ENCODE data around the gene MARK2.

MARK2 gene

GRCh38 chr11:63866211-63866610, 27.3 kb downstream of the MARK2 start:
- TF ChIP-seq POLR2A (IDR thresholded peaks at IDR 0.05; ENCODE audit: low read depth, low read length) (no peak), POLR2AphosphoS5 (IDR thresholded peaks at IDR 0.05; ENCODE audit: low read depth, low read length) (no peak), TAF1 (IDR thresholded peaks at IDR 0.05; ENCODE audit: borderline replicate concordance, low read depth, low read length) (no peak)
- FAIRE-seq (peak; percentile 84), DNase-seq (ENCODE audit: insufficient read length) (peak; percentile 57)

- FAIRE-seq (no peak), DNase-seq (ENCODE audit: insufficient read length) (no peak)
- no peak for TF ChIP-seq POLR2A (IDR thresholded peaks at IDR 0.05; ENCODE audit: low read depth, low read length)
These were observed 28.6 kb downstream of the MARK2 start for GRCh38 chr11:63867511-63867910.

- DNase-seq (ENCODE audit: insufficient read length) (no peak), FAIRE-seq (no peak)
- no peak for TF ChIP-seq POLR2AphosphoS5 (IDR thresholded peaks at IDR 0.05; ENCODE audit: low read depth, low read length)
- TF ChIP-seq TAF1 (IDR thresholded peaks at IDR 0.05; ENCODE audit: borderline replicate concordance, low read depth, low read length), result no peak
- no peak for TF ChIP-seq POLR2A (IDR thresholded peaks at IDR 0.05; ENCODE audit: low read depth, low read length)
These were observed 29.6 kb downstream of the MARK2 start for GRCh38 chr11:63868399-63869064.

- no peak for DNase-seq (ENCODE audit: insufficient read length)
- no peak for FAIRE-seq
- no peak for TF ChIP-seq TAF1 (IDR thresholded peaks at IDR 0.05; ENCODE audit: borderline replicate concordance, low read depth, low read length)
These were observed 30.3 kb downstream of the MARK2 start for GRCh38 chr11:63869171-63869591.

- TF ChIP-seq POLR2A (IDR thresholded peaks at IDR 0.05; ENCODE audit: low read depth, low read length) (no peak), POLR2AphosphoS5 (IDR thresholded peaks at IDR 0.05; ENCODE audit: low read depth, low read length) (no peak), TAF1 (IDR thresholded peaks at IDR 0.05; ENCODE audit: borderline replicate concordance, low read depth, low read length) (no peak)
- DNase-seq (ENCODE audit: insufficient read length) (no peak), FAIRE-seq (peak; percentile 17)
These were observed 30.8 kb downstream of the MARK2 start for GRCh38 chr11:63869683-63870082.

- TF ChIP-seq POLR2AphosphoS5 (IDR thresholded peaks at IDR 0.05; ENCODE audit: low read depth, low read length) (no peak), TAF1 (IDR thresholded peaks at IDR 0.05; ENCODE audit: borderline replicate concordance, low read depth, low read length) (no peak), POLR2A (IDR thresholded peaks at IDR 0.05; ENCODE audit: low read depth, low read length) (no peak)
- DNase-seq (ENCODE audit: insufficient read length) (no peak), FAIRE-seq (peak; percentile 64)
These were observed 31.6 kb downstream of the MARK2 start for GRCh38 chr11:63870351-63871140.

GRCh38 chr11:63871962-63872799, 33.3 kb downstream of the MARK2 start:
- DNase-seq (ENCODE audit: insufficient read length) (peak; percentile 55), FAIRE-seq (peak; percentile 93)
- TF ChIP-seq POLR2A (IDR thresholded peaks at IDR 0.05; ENCODE audit: low read depth, low read length) (peak; percentile 47; the same call in 1 of the 2 replicates), POLR2AphosphoS5 (IDR thresholded peaks at IDR 0.05; ENCODE audit: low read depth, low read length) (no peak), TAF1 (IDR thresholded peaks at IDR 0.05; ENCODE audit: borderline replicate concordance, low read depth, low read length) (no peak)

GRCh38 chr11:63872800-63873197, 33.9 kb downstream of the MARK2 start:
- DNase-seq (ENCODE audit: insufficient read length) (no peak), FAIRE-seq (no peak)
- no peak for TF ChIP-seq TAF1 (IDR thresholded peaks at IDR 0.05; ENCODE audit: borderline replicate concordance, low read depth, low read length)
- TF ChIP-seq POLR2AphosphoS5 (IDR thresholded peaks at IDR 0.05; ENCODE audit: low read depth, low read length), result no peak
- TF ChIP-seq POLR2A (IDR thresholded peaks at IDR 0.05; ENCODE audit: low read depth, low read length), result no peak

GRCh38 chr11:63873311-63873710, 34.4 kb downstream of the MARK2 start:
- DNase-seq (ENCODE audit: insufficient read length), result no peak
- no peak for FAIRE-seq
- TF ChIP-seq POLR2AphosphoS5 (IDR thresholded peaks at IDR 0.05; ENCODE audit: low read depth, low read length), result no peak
- no peak for TF ChIP-seq TAF1 (IDR thresholded peaks at IDR 0.05; ENCODE audit: borderline replicate concordance, low read depth, low read length)
- no peak for TF ChIP-seq POLR2A (IDR thresholded peaks at IDR 0.05; ENCODE audit: low read depth, low read length)

- FAIRE-seq (no peak), DNase-seq (ENCODE audit: insufficient read length) (no peak)
- no peak for TF ChIP-seq POLR2A (IDR thresholded peaks at IDR 0.05; ENCODE audit: low read depth, low read length)
- no peak for TF ChIP-seq POLR2AphosphoS5 (IDR thresholded peaks at IDR 0.05; ENCODE audit: low read depth, low read length)
- no peak for TF ChIP-seq TAF1 (IDR thresholded peaks at IDR 0.05; ENCODE audit: borderline replicate concordance, low read depth, low read length)
These were observed 35.6 kb downstream of the MARK2 start for GRCh38 chr11:63874511-63874910.

GRCh38 chr11:63875506-63876065, 36.7 kb downstream of the MARK2 start:
- FAIRE-seq, result no peak
- TF ChIP-seq TAF1 (IDR thresholded peaks at IDR 0.05; ENCODE audit: borderline replicate concordance, low read depth, low read length) (no peak), POLR2A (IDR thresholded peaks at IDR 0.05; ENCODE audit: low read depth, low read length) (no peak)

More at GRCh38 chr11:63875506-63876065, 36.7 kb downstream of the MARK2 start:
- no peak for DNase-seq (ENCODE audit: insufficient read length)
